Measurements from ENCODE around the gene TOR3A. TPM values are rescaled to one million over a fixed set of nuclear protein-coding genes. Genes with fewer than 3 reads are reported as not detected.

The TOR3A gene
- total and polyA plus RNA-seq, 2 of the 13 experiments (the other 11 are each of a cell fraction or from before 2014, with no cell fraction given) = 14.7 to 28.4 TPM

GRCh38 chr1:179104611-179105250 is 22.9 kb downstream of the TOR3A start (continued):
- TF ChIP-seq IKZF5 (CRISPR knock-in tag; IDR thresholded peaks at IDR 0.05) (peak; percentile 71), KDM5B (CRISPR knock-in tag; IDR thresholded peaks at IDR 0.05; ENCODE audit: borderline replicate concordance) (no peak), DR1 (CRISPR knock-in tag; IDR thresholded peaks at IDR 0.05) (no peak), ZBTB20 (CRISPR knock-in tag; IDR thresholded peaks at IDR 0.05; ENCODE audit: borderline replicate concordance, low read depth) (peak; percentile 38; the same call in 1 of the 2 replicates), KDM1A (CRISPR knock-in tag; IDR thresholded peaks at IDR 0.05) (peak; percentile 83), HHEX (CRISPR knock-in tag; IDR thresholded peaks at IDR 0.05) (peak; percentile 70), KDM4B (CRISPR knock-in tag; IDR thresholded peaks at IDR 0.05) (no peak), DNMT3B (CRISPR knock-in tag; conservative IDR thresholded peaks at IDR 0.05) (no peak), ZNF263 (CRISPR knock-in tag; IDR thresholded peaks at IDR 0.05) (no peak; the same call in 1 of the 2 replicates), ZNF781 (CRISPR knock-in tag; IDR thresholded peaks at IDR 0.05; ENCODE audit: borderline replicate concordance, not compliant biosample characterization) (no peak), ZNF703 (CRISPR knock-in tag; IDR thresholded peaks at IDR 0.05; ENCODE audit: borderline replicate concordance) (no peak), MIER3 (CRISPR knock-in tag; IDR thresholded peaks at IDR 0.05; ENCODE audit: borderline replicate concordance) (peak; percentile 93; the same call in 1 of the 2 replicates), PHF5A (CRISPR knock-in tag; IDR thresholded peaks at IDR 0.05; ENCODE audit: low read depth, unreplicated experiment) (no peak)
- TF ChIP-seq, protein P1, sequence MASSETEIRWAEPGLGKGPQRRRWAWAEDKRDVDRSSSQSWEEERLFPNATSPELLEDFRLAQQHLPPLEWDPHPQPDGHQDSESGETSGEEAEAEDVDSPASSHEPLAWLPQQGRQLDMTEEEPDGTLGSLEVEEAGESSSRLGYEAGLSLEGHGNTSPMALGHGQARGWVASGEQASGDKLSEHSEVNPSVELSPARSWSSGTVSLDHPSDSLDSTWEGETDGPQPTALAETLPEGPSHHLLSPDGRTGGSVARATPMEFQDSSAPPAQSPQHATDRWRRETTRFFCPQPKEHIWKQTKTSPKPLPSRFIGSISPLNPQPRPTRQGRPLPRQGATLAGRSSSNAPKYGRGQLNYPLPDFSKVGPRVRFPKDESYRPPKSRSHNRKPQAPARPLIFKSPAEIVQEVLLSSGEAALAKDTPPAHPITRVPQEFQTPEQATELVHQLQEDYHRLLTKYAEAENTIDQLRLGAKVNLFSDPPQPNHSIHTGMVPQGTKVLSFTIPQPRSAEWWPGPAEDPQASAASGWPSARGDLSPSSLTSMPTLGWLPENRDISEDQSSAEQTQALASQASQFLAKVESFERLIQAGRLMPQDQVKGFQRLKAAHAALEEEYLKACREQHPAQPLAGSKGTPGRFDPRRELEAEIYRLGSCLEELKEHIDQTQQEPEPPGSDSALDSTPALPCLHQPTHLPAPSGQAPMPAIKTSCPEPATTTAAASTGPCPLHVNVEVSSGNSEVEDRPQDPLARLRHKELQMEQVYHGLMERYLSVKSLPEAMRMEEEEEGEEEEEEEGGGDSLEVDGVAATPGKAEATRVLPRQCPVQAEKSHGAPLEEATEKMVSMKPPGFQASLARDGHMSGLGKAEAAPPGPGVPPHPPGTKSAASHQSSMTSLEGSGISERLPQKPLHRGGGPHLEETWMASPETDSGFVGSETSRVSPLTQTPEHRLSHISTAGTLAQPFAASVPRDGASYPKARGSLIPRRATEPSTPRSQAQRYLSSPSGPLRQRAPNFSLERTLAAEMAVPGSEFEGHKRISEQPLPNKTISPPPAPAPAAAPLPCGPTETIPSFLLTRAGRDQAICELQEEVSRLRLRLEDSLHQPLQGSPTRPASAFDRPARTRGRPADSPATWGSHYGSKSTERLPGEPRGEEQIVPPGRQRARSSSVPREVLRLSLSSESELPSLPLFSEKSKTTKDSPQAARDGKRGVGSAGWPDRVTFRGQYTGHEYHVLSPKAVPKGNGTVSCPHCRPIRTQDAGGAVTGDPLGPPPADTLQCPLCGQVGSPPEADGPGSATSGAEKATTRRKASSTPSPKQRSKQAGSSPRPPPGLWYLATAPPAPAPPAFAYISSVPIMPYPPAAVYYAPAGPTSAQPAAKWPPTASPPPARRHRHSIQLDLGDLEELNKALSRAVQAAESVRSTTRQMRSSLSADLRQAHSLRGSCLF (CRISPR knock-in tag; IDR thresholded peaks at IDR 0.05; ENCODE audit: borderline replicate concordance) = no peak
- TF ChIP-seq, protein P2, sequence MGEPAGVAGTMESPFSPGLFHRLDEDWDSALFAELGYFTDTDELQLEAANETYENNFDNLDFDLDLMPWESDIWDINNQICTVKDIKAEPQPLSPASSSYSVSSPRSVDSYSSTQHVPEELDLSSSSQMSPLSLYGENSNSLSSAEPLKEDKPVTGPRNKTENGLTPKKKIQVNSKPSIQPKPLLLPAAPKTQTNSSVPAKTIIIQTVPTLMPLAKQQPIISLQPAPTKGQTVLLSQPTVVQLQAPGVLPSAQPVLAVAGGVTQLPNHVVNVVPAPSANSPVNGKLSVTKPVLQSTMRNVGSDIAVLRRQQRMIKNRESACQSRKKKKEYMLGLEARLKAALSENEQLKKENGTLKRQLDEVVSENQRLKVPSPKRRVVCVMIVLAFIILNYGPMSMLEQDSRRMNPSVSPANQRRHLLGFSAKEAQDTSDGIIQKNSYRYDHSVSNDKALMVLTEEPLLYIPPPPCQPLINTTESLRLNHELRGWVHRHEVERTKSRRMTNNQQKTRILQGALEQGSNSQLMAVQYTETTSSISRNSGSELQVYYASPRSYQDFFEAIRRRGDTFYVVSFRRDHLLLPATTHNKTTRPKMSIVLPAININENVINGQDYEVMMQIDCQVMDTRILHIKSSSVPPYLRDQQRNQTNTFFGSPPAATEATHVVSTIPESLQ (CRISPR knock-in tag; conservative IDR thresholded peaks at IDR 0.05) = no peak
- TF ChIP-seq, protein P3, sequence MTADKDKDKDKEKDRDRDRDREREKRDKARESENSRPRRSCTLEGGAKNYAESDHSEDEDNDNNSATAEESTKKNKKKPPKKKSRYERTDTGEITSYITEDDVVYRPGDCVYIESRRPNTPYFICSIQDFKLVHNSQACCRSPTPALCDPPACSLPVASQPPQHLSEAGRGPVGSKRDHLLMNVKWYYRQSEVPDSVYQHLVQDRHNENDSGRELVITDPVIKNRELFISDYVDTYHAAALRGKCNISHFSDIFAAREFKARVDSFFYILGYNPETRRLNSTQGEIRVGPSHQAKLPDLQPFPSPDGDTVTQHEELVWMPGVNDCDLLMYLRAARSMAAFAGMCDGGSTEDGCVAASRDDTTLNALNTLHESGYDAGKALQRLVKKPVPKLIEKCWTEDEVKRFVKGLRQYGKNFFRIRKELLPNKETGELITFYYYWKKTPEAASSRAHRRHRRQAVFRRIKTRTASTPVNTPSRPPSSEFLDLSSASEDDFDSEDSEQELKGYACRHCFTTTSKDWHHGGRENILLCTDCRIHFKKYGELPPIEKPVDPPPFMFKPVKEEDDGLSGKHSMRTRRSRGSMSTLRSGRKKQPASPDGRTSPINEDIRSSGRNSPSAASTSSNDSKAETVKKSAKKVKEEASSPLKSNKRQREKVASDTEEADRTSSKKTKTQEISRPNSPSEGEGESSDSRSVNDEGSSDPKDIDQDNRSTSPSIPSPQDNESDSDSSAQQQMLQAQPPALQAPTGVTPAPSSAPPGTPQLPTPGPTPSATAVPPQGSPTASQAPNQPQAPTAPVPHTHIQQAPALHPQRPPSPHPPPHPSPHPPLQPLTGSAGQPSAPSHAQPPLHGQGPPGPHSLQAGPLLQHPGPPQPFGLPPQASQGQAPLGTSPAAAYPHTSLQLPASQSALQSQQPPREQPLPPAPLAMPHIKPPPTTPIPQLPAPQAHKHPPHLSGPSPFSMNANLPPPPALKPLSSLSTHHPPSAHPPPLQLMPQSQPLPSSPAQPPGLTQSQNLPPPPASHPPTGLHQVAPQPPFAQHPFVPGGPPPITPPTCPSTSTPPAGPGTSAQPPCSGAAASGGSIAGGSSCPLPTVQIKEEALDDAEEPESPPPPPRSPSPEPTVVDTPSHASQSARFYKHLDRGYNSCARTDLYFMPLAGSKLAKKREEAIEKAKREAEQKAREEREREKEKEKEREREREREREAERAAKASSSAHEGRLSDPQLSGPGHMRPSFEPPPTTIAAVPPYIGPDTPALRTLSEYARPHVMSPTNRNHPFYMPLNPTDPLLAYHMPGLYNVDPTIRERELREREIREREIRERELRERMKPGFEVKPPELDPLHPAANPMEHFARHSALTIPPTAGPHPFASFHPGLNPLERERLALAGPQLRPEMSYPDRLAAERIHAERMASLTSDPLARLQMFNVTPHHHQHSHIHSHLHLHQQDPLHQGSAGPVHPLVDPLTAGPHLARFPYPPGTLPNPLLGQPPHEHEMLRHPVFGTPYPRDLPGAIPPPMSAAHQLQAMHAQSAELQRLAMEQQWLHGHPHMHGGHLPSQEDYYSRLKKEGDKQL (CRISPR knock-in tag; IDR thresholded peaks at IDR 0.05; ENCODE audit: low read depth) = peak; percentile 75

Data from HepG2 (cell line).